Activated naive CD4-positive, alpha-beta T cell treated with anti-CD3 and anti-CD28 coated beads, Interleukin-2, amount 50 U/mL, for 24 hours (primary cell): ENCODE results near the gene PGLYRP4.
"Not testable (repeated sequence)": the region's sequence is repeated elsewhere in the genome, so short reads cannot be mapped to it uniquely, and the experiment has no call there.

ENCODE experiments used
- H3K27ac Mint-ChIP-seq: one replicate; pipeline ENCODE4 v1.8.0; 2021; ENCODE audit warnings: mild to moderate bottlenecking, mixed read lengths
- H3K27me3 Mint-ChIP-seq: one replicate; pipeline ENCODE4 v1.8.0; 2021; ENCODE audit warnings: mixed read lengths
- H3K36me3 Mint-ChIP-seq: one replicate; pipeline ENCODE4 v1.8.0; 2021; ENCODE audit warnings: mixed read lengths
- H3K4me1 Mint-ChIP-seq: one replicate; pipeline ENCODE4 v1.8.0; 2021; ENCODE audit warnings: mixed read lengths
- H3K4me3 Mint-ChIP-seq: one replicate; pipeline ENCODE4 v1.8.0; 2021; ENCODE audit warnings: mild to moderate bottlenecking, mixed read lengths
- H3K9me3 Mint-ChIP-seq: one replicate; pipeline ENCODE4 v1.8.0; 2021; ENCODE audit warnings: mixed read lengths

The PGLYRP4 gene

DNA sequence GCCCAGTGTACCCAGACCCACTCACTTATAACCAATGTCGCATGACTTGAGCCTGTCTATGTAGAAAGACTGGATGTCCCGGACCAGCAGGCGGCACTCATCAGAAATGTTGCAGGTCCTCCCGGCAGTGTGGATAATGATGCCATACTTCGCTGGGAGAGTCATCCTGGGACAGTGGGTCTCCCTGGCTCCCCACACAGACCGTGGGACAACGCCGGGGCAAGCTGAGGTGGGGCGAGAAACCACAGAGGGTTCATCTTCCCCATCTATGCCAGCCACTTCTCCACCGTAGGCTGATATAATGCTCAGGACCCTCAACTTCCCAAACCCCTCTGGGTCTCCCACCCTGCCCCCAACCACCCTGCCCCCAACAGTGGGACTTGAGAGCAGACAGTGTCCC lies 8.3 kb downstream of the PGLYRP4 start:
- H3K27me3 Mint-ChIP-seq, result peaks cover 3% of the 10 kb centered on the region
- no peaks in the 10 kb centered on the region for H3K9me3 Mint-ChIP-seq
- H3K27ac Mint-ChIP-seq, result no peak overlapping the region
- no peak overlapping the region for H3K4me3 Mint-ChIP-seq
- no peaks in the 10 kb centered on the region for H3K36me3 Mint-ChIP-seq
- H3K4me1 Mint-ChIP-seq, result peaks cover 31% of the 10 kb centered on the region

DNA sequence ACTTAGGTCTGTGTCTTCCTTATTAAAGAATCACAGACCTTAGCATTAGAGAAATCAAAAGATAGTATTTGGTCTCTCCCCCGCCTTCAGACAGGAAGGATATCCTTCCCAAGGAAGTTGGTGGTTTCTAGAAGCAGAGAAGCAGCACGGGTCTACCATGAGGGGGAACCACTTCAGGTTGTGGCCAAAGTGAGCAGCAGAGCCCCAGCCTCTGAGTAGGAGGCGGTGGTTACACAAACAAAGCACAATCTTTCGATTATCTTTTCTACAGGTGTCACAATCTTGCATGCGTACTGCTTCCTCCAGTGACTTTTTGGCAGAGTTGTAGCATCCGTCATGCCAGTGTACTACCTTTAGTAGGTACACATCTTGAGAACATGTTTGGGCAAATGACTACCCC lies 8.8 kb downstream of the PGLYRP4 start:
- peaks cover 6% of the 10 kb centered on the region for H3K27me3 Mint-ChIP-seq
- H3K27ac Mint-ChIP-seq, result no peak overlapping the region
- no peaks in the 10 kb centered on the region for H3K36me3 Mint-ChIP-seq
- no peaks in the 10 kb centered on the region for H3K9me3 Mint-ChIP-seq
- H3K4me1 Mint-ChIP-seq, result peaks cover 27% of the 10 kb centered on the region
- H3K4me3 Mint-ChIP-seq, result no peak overlapping the region

DNA sequence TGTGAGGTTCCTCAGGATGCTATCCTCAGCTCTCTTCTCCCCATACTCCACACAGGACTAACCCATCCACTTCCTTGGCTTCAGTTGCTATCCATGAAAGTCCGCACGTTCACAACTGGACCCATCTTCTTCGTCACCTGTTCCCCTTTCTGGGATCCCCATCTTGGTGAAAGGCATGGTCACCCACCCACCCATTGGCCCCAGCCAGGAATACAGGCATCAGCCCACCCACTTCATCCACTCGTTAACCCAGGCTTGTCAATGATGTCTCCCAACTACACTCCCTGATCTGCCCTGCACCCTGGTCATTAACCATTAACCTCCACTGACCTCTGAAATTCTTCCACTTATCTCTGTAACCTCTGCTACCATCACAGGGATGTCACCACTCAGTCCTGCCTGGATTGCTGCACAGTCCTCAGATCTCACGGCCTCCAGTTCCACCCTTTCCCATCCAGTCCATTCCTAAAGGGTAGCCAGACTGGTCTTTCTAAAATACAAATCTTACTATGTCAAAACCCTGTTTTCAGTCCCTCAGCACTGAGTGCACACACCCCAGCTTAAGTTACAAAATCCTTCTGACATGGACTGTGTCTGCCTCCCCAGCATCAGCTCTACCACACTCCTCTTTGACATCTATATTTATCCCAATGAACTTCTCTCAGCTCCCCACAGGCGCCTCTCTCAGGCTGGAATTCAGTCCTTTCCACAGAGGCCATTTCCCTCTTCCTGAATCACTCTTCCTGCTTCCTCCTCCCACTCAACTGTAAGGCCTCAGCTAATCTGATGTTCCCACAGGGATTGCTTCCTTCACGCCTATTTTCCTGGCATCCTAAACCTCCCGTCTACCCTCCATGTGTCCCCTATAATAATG lies 10.4 kb downstream of the PGLYRP4 start:
- Mint-ChIP-seq H3K27ac (no peak overlapping the region), H3K4me1 (peaks cover 18% of the 10 kb centered on the region), H3K4me3 (no peak overlapping the region), H3K36me3 (no peaks in the 10 kb centered on the region), H3K9me3 (no peaks in the 10 kb centered on the region), H3K27me3 (peaks cover 2% of the 10 kb centered on the region)

DNA sequence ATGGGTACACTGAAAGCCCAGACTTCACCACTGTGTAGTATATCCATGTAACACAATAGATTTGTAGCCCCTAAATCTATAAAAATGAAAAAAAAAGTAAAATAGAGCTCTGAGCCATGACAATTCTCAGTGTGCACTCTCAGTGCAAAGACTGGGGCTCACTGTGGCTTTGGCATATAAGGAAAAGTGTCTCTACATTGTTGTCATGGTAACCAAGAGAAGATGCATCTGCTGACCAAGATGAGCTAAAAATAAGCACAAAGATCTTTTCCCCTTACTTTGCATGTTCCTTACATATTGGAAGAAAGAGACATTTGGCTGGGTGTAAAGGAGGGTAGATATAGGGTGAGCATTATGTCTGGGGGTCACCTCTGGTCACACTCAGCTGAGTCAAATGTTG lies 12.0 kb downstream of the PGLYRP4 start:
- Mint-ChIP-seq H3K4me3 (no peak overlapping the region), H3K9me3 (peaks cover 9% of the 10 kb centered on the region), H3K27ac (no peak overlapping the region), H3K4me1 (peaks cover 18% of the 10 kb centered on the region), H3K27me3 (peaks cover 5% of the 10 kb centered on the region), H3K36me3 (peaks cover 4% of the 10 kb centered on the region)

DNA sequence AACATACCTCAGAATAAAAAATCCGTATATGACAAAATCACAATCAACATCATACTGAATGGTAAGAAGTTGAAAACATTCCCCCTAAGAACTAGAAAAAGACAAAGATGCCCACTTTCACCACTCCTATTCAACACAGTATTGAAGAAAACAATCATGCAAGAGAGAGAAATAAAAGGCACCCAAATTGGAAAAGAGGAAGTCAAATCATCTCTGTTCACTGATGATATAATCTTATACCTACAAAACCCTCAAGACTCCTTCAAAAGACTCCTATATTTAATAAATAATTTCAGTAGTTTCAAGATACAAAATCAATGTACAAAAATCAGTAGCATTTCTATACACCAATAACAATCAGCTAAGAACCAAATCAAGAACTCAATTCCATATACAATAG lies 14.7 kb downstream of the PGLYRP4 start:
- Mint-ChIP-seq H3K36me3 (peaks cover 4% of the 10 kb centered on the region), H3K4me3 (no peak overlapping the region), H3K27ac (no peak overlapping the region), H3K4me1 (no peaks in the 10 kb centered on the region), H3K9me3 (peaks cover 18% of the 10 kb centered on the region), H3K27me3 (peaks cover 13% of the 10 kb centered on the region)

DNA sequence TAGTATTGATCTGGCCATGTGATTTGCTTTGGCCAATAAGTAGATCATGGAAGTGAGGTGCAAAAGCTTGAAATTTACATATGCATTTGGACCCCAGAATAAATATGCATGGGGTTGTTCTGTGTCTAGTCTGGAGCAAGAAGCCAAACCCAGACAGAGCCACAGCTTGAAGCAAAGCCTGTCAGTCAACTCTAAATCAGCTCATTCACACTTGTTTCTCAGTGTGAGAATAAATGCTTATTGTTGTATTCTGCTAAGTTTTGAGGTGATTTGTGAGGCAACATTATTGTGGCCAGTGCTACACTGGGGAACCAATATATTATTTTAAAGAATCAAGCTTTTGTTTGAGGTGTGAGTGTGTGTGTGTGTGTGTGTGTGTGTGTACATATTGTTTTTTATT lies 23.7 kb downstream of the PGLYRP4 start:
- H3K27me3 Mint-ChIP-seq, result peaks cover 18% of the 10 kb centered on the region
- H3K4me3 Mint-ChIP-seq, result no peak overlapping the region
- H3K9me3 Mint-ChIP-seq, result peaks cover 35% of the 10 kb centered on the region
- no peak overlapping the region for H3K27ac Mint-ChIP-seq
- H3K4me1 Mint-ChIP-seq, result no peaks in the 10 kb centered on the region
- peaks cover 8% of the 10 kb centered on the region for H3K36me3 Mint-ChIP-seq

DNA sequence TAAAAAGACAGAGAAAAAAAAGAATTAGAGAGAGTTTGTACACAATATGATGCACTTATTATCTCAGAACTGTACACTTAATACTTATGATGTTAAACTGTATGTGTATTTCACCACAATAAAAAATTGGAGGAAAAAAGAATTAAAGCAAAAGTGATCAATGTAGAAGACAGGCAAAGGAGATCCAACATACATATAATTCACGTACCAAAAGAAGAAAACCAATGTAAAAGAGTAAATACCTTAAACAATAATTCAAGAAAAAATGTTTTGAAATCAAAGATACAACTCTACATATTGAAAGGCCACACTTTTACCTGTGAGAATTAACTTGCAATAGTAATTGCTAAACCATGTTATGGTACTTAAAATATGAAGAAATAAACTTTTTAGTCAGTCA lies 26.1 kb downstream of the PGLYRP4 start:
- peaks cover 21% of the 10 kb centered on the region for H3K9me3 Mint-ChIP-seq
- no peak overlapping the region for H3K4me3 Mint-ChIP-seq
- H3K4me1 Mint-ChIP-seq, result no peaks in the 10 kb centered on the region
- H3K36me3 Mint-ChIP-seq, result peaks cover 5% of the 10 kb centered on the region
- peaks cover 10% of the 10 kb centered on the region for H3K27me3 Mint-ChIP-seq
- no peak overlapping the region for H3K27ac Mint-ChIP-seq

DNA sequence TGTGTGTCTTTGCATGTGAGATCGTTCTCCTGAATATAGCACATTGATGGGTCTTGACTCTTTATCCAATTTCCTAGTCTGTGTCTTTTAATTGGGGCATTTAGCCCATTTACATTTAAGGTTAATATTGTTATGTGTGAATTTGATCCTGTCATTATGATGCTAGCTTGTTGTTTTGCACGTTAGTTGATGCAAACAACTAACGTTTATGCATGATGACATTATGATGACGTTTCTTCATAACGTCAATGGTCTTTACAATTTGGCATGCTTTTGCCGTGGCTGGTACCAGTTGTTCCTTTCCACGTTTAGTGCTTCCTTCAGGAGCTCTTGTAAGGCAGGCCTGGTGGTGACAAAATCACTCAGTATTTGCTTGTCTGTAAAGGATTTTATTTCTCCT lies 30.5 kb downstream of the PGLYRP4 start:
- H3K4me3 Mint-ChIP-seq, H3K4me1 Mint-ChIP-seq, H3K27me3 Mint-ChIP-seq, H3K27ac Mint-ChIP-seq, H3K36me3 Mint-ChIP-seq: not testable (repeated sequence)
- H3K9me3 Mint-ChIP-seq, result peaks cover 21% of the 10 kb centered on the region

DNA sequence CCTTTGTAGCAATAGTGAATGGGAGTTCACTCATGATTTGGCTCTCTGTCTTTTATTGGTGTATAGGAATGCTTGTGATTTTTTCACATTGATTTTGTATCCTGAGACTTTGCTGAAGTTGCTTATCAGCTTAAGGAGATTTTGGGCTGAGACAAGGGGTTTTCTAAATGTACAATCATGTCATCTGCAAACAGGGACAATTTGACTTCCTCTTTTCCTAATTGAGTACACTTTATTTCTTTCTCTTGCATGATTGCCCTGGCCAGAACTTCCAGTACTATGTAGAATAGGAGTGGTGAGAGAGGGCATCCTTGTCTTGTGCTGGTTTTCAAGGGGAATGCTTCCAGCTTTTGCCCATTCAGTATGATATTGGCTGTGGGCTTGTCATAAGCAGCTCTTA lies 32.6 kb downstream of the PGLYRP4 start:
- not testable (repeated sequence) for H3K9me3 Mint-ChIP-seq, H3K4me1 Mint-ChIP-seq, H3K27me3 Mint-ChIP-seq, H3K36me3 Mint-ChIP-seq, H3K4me3 Mint-ChIP-seq, H3K27ac Mint-ChIP-seq

DNA sequence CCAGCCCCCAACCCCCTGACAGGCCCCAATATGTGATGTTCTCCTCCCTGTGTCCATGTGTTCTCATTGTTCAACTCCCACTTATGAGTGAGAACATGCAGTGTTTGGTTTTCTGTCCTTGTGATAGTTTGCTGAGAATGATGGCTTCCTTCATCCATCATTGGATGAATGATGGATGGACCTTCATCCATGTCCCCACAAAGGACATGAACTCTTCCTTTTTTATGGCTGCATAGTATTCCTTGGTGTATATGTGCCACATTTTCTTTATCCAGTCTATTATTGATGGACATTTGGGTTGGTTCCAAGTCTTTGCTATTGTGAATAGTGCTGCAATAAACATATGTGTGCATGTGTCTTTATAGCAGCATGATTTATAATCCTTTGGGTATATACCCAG lies 34.3 kb downstream of the PGLYRP4 start:
- H3K4me1 Mint-ChIP-seq, H3K27ac Mint-ChIP-seq, H3K4me3 Mint-ChIP-seq, H3K9me3 Mint-ChIP-seq, H3K36me3 Mint-ChIP-seq, H3K27me3 Mint-ChIP-seq: not testable (repeated sequence)

DNA sequence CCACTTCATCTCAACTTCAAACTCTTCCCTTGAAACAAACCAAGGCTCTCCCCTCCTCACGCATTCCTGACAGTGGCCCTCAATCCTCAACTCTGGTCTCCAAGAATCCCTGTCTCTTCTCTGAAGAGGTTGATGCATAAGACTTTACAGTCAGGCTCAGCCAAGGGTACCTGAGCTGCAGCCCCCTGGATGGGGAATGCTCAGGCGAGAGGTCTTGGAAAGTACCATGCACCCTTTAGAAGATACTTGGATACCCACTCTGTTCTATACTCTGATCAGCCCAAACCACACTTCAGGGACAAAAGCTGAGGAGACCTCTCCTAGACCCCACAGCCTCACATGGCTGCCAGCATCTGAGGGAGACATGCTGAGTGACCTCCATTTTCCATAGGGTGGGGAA lies 35.4 kb downstream of the PGLYRP4 start:
- Mint-ChIP-seq H3K27me3 (peaks cover 1% of the 10 kb centered on the region), H3K36me3 (no peaks in the 10 kb centered on the region), H3K27ac (no peak overlapping the region), H3K9me3 (no peaks in the 10 kb centered on the region), H3K4me1 (no peaks in the 10 kb centered on the region), H3K4me3 (no peak overlapping the region)

DNA sequence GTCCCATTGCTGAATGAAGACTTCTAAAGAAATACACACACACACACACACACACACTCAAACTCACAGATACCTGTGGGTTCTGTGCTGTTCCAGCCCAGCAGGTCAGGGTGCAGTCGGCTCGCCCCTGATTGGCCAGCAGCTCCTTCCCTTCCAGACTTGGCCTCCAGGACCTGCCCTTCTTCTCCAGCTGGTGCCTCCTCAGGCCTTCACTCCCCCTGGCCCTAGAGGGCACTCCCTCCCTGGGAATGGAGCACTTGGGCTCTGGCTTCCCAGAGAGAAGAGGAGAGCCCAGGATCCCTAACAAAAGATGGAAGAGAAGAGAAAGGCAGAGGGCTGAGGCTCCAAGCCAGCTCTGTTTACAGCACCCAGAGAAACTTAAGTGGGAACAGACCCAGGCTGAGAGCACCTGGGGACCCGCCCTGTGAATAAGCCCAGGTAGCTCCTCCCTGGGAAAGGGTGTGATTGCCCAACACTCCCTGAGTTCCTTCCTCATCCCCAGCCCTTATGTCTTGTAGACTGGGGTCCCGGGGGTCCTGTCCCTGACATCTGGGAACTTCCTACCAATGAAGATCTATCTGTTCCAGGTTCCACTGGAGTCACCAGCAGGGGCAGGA lies 36.0 kb downstream of the PGLYRP4 start, which contains the start of gene PGLYRP3:
TSS of gene PGLYRP3 (minus strand) at position 383 of the 617 bp plus-strand sequence. CDS start 2,287 bp downstream, outside the sequence.
- peaks cover 1% of the 10 kb centered on the region for H3K27me3 Mint-ChIP-seq
- no peaks in the 10 kb centered on the region for H3K36me3 Mint-ChIP-seq
- H3K9me3 Mint-ChIP-seq, result no peaks in the 10 kb centered on the region
- H3K4me3 Mint-ChIP-seq, result no peak within 1 kb of the TSS
- no peaks in the 10 kb centered on the region for H3K4me1 Mint-ChIP-seq
- H3K27ac Mint-ChIP-seq, result no peak within 1 kb of the TSS

DNA sequence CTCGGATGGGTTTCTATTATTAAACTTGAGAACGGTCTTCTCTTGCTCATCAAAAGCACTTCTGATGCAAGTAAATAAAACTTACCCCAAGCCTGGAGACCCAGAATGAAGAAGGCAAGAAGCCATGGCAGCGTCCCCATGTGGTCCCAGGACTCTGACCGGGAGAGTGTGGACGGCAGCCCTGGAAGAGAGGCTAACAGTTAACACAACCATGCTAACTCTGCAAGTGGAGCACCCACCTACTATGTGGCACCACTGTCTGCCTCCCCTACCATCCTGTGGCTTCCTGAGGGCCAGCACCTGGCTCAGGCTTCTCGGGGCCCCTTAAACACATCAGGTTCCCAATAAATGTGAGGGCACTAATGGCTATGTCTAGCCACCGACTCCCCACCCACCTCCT lies 38.1 kb downstream of the PGLYRP4 start:
- no peaks in the 10 kb centered on the region for H3K36me3 Mint-ChIP-seq
- no peak overlapping the region for H3K4me3 Mint-ChIP-seq
- H3K27ac Mint-ChIP-seq, result no peak overlapping the region
- no peaks in the 10 kb centered on the region for H3K9me3 Mint-ChIP-seq
- H3K27me3 Mint-ChIP-seq, result peaks cover 1% of the 10 kb centered on the region
- H3K4me1 Mint-ChIP-seq, result no peaks in the 10 kb centered on the region

DNA sequence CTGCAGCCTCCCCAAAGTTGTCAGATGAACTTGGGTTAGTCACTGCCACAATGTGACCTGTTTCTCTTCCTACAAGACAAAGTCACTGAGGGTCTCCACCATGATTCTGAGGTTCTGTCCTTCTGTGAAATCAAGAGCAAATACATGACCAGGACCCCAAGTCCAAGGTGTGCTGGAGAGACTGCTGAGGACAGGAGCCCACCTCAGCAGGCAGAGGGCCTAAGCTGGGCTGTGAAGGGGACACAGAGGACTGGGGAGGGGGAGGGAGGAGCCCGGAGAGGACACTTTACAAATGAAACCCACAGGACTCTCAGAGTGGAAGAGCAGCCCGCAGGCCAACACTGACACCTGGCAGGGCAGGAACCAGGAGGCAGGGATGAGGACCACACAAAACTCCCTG lies 39.2 kb downstream of the PGLYRP4 start:
- H3K9me3 Mint-ChIP-seq, result no peaks in the 10 kb centered on the region
- H3K4me1 Mint-ChIP-seq, result no peaks in the 10 kb centered on the region
- H3K27ac Mint-ChIP-seq, result no peak overlapping the region
- H3K27me3 Mint-ChIP-seq, result peaks cover 3% of the 10 kb centered on the region
- H3K36me3 Mint-ChIP-seq, result no peaks in the 10 kb centered on the region
- H3K4me3 Mint-ChIP-seq, result no peak overlapping the region

DNA sequence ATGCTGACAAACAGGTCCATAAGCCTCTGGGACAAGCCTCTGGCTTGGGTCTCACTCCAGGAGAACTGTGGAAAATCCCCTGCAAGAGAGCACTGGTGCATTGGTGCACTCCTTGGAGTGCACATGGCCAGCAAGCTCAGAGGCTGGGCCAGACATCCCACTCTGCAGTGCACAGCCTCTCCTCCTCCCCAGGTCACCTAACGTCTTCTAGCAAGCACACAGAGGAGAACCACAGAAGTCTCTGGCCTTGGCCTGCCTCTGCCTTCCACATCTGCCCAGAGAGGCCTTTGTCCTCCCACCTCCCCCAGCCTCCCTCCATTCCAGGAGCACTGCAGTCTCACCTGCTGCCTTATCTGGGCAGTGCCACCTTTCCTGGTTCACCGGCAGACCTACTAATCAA lies 40.1 kb downstream of the PGLYRP4 start:
- Mint-ChIP-seq H3K36me3 (no peaks in the 10 kb centered on the region), H3K27ac (no peak overlapping the region), H3K27me3 (peaks cover 3% of the 10 kb centered on the region), H3K4me3 (no peak overlapping the region), H3K4me1 (no peaks in the 10 kb centered on the region), H3K9me3 (no peaks in the 10 kb centered on the region)

DNA sequence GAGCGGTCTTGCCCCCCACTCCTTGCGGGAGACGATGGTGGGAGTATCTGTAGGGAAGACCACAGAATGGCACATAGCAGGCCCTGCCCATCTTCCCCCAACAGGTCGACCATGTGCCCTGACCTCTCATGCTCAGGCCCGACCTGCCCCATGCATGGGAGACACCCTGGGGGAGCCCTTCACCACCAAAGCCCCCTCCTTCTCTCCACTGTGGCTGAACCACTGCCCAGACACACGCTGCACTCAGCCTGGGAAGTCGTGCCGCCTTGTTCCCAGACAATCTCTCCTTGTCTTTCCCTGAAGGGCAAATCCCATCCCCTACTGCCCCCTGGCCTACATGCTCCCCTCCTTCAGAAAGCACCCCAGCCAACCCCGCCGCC lies 41.4 kb downstream of the PGLYRP4 start:
- H3K4me1 Mint-ChIP-seq, result no peaks in the 10 kb centered on the region
- H3K9me3 Mint-ChIP-seq, result no peaks in the 10 kb centered on the region
- H3K36me3 Mint-ChIP-seq, result no peaks in the 10 kb centered on the region
- peaks cover 3% of the 10 kb centered on the region for H3K27me3 Mint-ChIP-seq
- no peak overlapping the region for H3K4me3 Mint-ChIP-seq
- no peak overlapping the region for H3K27ac Mint-ChIP-seq
